ENCODE results near the gene PUM2. TPM values are rescaled to one million over a fixed set of nuclear protein-coding genes. Genes with fewer than 3 reads are reported as not detected.
"Not testable (repeated sequence)": the region's sequence is repeated elsewhere in the genome, so short reads cannot be mapped to it uniquely, and the experiment has no call there.

Gene PUM2
- total and polyA plus RNA-seq, 4 experiments from 2014 or later = 20.3 to 184 (median 90.7) TPM

- DNase-seq = no peak
- H3K27ac ChIP-seq (ENCODE audit: low read depth, low read length) = no peak overlapping the region
- Mint-ChIP-seq H3K9me3 (peaks cover 0 to 5% (median under 1%) of the 10 kb centered on the region in 8 donors), H3K36me3 (no peaks in the 10 kb centered on the region), H3K27ac (no peak overlapping the region), H3K4me1 (peaks cover 0 to 10% (median 4%) of the 10 kb centered on the region in 4 donors), H3K27me3 (peaks cover 3 to 7% of the 10 kb centered on the region in 2 donors), H3K4me3 (no peak overlapping the region)
- intact Hi-C loops (cut with micrococcal nuclease) = no loop called here
- CTCF ChIA-PET (ENCODE audit: partially characterized antibody) = no interaction called here
- no peaks in the 10 kb centered on the region for H3K9me3 ChIP-seq (ENCODE audit: control insufficient read depth in 1 of 2, low read length in 2 of 2)
- no peaks in the 10 kb centered on the region for H3K36me3 ChIP-seq (ENCODE audit: insufficient read depth, low read length)
- no peak overlapping the region for H3K4me3 ChIP-seq (ENCODE audit: low read length in 2 of 2)
- POLR2A ChIA-PET (ENCODE audit: partially characterized antibody) = no interaction called here
- no peaks in the 10 kb centered on the region for H3K27me3 ChIP-seq (ENCODE audit: insufficient read depth, low read length)
- no peaks in the 10 kb centered on the region for H3K4me1 ChIP-seq (ENCODE audit: insufficient read depth, low read length)
Observed at GRCh38 chr2:20369366-20369765, 18.7 kb upstream of the PUM2 start.

GRCh38 chr2:20368706-20369105, 18.1 kb upstream of the PUM2 start:
- Mint-ChIP-seq H3K27me3 (peaks cover 3 to 7% of the 10 kb centered on the region in 2 donors), H3K27ac (no peak overlapping the region), H3K36me3 (no peaks in the 10 kb centered on the region), H3K4me3 (no peak overlapping the region), H3K9me3 (peaks cover 0 to 5% (median under 1%) of the 10 kb centered on the region in 8 donors), H3K4me1 (peaks cover 0 to 10% (median 4%) of the 10 kb centered on the region in 4 donors)
- no peaks in the 10 kb centered on the region for H3K36me3 ChIP-seq (ENCODE audit: insufficient read depth, low read length)
- no peak overlapping the region for H3K27ac ChIP-seq (ENCODE audit: low read depth, low read length)
- no peaks in the 10 kb centered on the region for H3K9me3 ChIP-seq (ENCODE audit: control insufficient read depth in 1 of 2, low read length in 2 of 2)
- ChIA-PET CTCF (ENCODE audit: partially characterized antibody) (interaction anchor here (1.4 kb wide), 1 partner anchor 45 kb away, joined by 4 read pairs; no protein-coding TSS in a partner anchor), POLR2A (ENCODE audit: partially characterized antibody) (no interaction called here)
- H3K4me3 ChIP-seq (ENCODE audit: low read length in 2 of 2) = no peak overlapping the region
- intact Hi-C loops (cut with micrococcal nuclease) = no loop called here
- no peaks in the 10 kb centered on the region for H3K4me1 ChIP-seq (ENCODE audit: insufficient read depth, low read length)
- DNase-seq = no peak
- H3K27me3 ChIP-seq (ENCODE audit: insufficient read depth, low read length) = no peaks in the 10 kb centered on the region

GRCh38 chr2:20367929-20368328, 17.3 kb upstream of the PUM2 start:
- H3K4me1 Mint-ChIP-seq = not testable (repeated sequence)

GRCh38 chr2:20366672-20367116, 16.1 kb upstream of the PUM2 start:
- DNase-seq = no peak
- no peaks in the 10 kb centered on the region for H3K36me3 Mint-ChIP-seq
- H3K4me3 Mint-ChIP-seq = no peak overlapping the region
- peaks cover 0 to 5% (median under 1%) of the 10 kb centered on the region in 8 donors for H3K9me3 Mint-ChIP-seq
- H3K4me1 Mint-ChIP-seq = peaks cover 0 to 10% (median 4%) of the 10 kb centered on the region in 4 donors
- no peak overlapping the region for H3K4me3 ChIP-seq (ENCODE audit: low read length in 2 of 2)
- CTCF ChIA-PET (ENCODE audit: partially characterized antibody) = no interaction called here
- no peak overlapping the region for H3K27ac Mint-ChIP-seq
- no peak overlapping the region for H3K27ac ChIP-seq (ENCODE audit: low read depth, low read length)
- POLR2A ChIA-PET (ENCODE audit: partially characterized antibody) = no interaction called here
- H3K9me3 ChIP-seq (ENCODE audit: control insufficient read depth in 1 of 2, low read length in 2 of 2) = no peaks in the 10 kb centered on the region
- no peaks in the 10 kb centered on the region for H3K4me1 ChIP-seq (ENCODE audit: insufficient read depth, low read length)
- H3K27me3 Mint-ChIP-seq = peaks cover 3 to 6% of the 10 kb centered on the region in 2 donors
- no peaks in the 10 kb centered on the region for H3K36me3 ChIP-seq (ENCODE audit: insufficient read depth, low read length)
- intact Hi-C loops (cut with micrococcal nuclease) = no loop called here
- no peaks in the 10 kb centered on the region for H3K27me3 ChIP-seq (ENCODE audit: insufficient read depth, low read length)

More at GRCh38 chr2:20367929-20368328, 17.3 kb upstream of the PUM2 start:
- DNase-seq; H3K27me3 Mint-ChIP-seq; H3K27ac Mint-ChIP-seq; intact Hi-C loops (cut with micrococcal nuclease); H3K4me1 ChIP-seq (ENCODE audit: insufficient read depth, low read length); H3K27me3 ChIP-seq (ENCODE audit: insufficient read depth, low read length); H3K36me3 ChIP-seq (ENCODE audit: insufficient read depth, low read length); H3K36me3 Mint-ChIP-seq; H3K4me3 ChIP-seq (ENCODE audit: low read length in 2 of 2); H3K4me3 Mint-ChIP-seq; H3K27ac ChIP-seq (ENCODE audit: low read depth, low read length); H3K9me3 Mint-ChIP-seq; POLR2A ChIA-PET (ENCODE audit: partially characterized antibody); H3K9me3 ChIP-seq (ENCODE audit: control insufficient read depth in 1 of 2, low read length in 2 of 2): not testable (repeated sequence)
- CTCF ChIA-PET (ENCODE audit: partially characterized antibody) = interaction anchor here (1.4 kb wide), 1 partner anchor 46 kb away, joined by 4 read pairs; no protein-coding TSS in a partner anchor

- peaks cover 0 to 10% (median 4%) of the 10 kb centered on the region in 4 donors for H3K4me1 Mint-ChIP-seq
- H3K4me1 ChIP-seq (ENCODE audit: insufficient read depth, low read length) = no peaks in the 10 kb centered on the region
- no peaks in the 10 kb centered on the region for H3K27me3 ChIP-seq (ENCODE audit: insufficient read depth, low read length)
- H3K4me3 Mint-ChIP-seq = peak overlapping the region in 2 of 8 donors; percentile 0 to 17
- peaks cover 0 to 5% (median under 1%) of the 10 kb centered on the region in 8 donors for H3K9me3 Mint-ChIP-seq
- CTCF ChIA-PET (ENCODE audit: partially characterized antibody) = no interaction called here
- peaks cover 2% of the 10 kb centered on the region in 2 donors for H3K27me3 Mint-ChIP-seq
- no peak for DNase-seq
- H3K4me3 ChIP-seq (ENCODE audit: low read length in 2 of 2) = no peak overlapping the region
- POLR2A ChIA-PET (ENCODE audit: partially characterized antibody) = no interaction called here
- no peaks in the 10 kb centered on the region for H3K9me3 ChIP-seq (ENCODE audit: control insufficient read depth in 1 of 2, low read length in 2 of 2)
- no peaks in the 10 kb centered on the region for H3K36me3 Mint-ChIP-seq
- H3K36me3 ChIP-seq (ENCODE audit: insufficient read depth, low read length) = no peaks in the 10 kb centered on the region
- intact Hi-C loops (cut with micrococcal nuclease) = no loop called here
- no peak overlapping the region for H3K27ac ChIP-seq (ENCODE audit: low read depth, low read length)
- peak overlapping the region in 1 of 7 donors; percentile 37 for H3K27ac Mint-ChIP-seq
Observed at GRCh38 chr2:20365249-20365817, 14.7 kb upstream of the PUM2 start.

GRCh38 chr2:20363578-20363977, 12.9 kb upstream of the PUM2 start:
- CTCF ChIA-PET (ENCODE audit: partially characterized antibody) = no interaction called here
- Histone ChIP-seq H3K27ac (ENCODE audit: low read depth, low read length) (no peak overlapping the region), H3K36me3 (ENCODE audit: insufficient read depth, low read length) (no peaks in the 10 kb centered on the region), H3K9me3 (ENCODE audit: control insufficient read depth in 1 of 2, low read length in 2 of 2) (no peaks in the 10 kb centered on the region), H3K4me1 (ENCODE audit: insufficient read depth, low read length) (no peaks in the 10 kb centered on the region), H3K27me3 (ENCODE audit: insufficient read depth, low read length) (no peaks in the 10 kb centered on the region), H3K4me3 (ENCODE audit: low read length in 2 of 2) (no peak overlapping the region)
- H3K27ac Mint-ChIP-seq = no peak overlapping the region
- H3K4me3 Mint-ChIP-seq = no peak overlapping the region
- POLR2A ChIA-PET (ENCODE audit: partially characterized antibody) = no interaction called here
- DNase-seq = no peak
- H3K4me1 Mint-ChIP-seq = peaks cover 0 to 10% (median 4%) of the 10 kb centered on the region in 4 donors
- H3K9me3 Mint-ChIP-seq = peaks cover 0 to 5% (median under 1%) of the 10 kb centered on the region in 8 donors
- no peaks in the 10 kb centered on the region for H3K36me3 Mint-ChIP-seq
- intact Hi-C loops (cut with micrococcal nuclease) = no loop called here
- peaks cover 0 to 2% of the 10 kb centered on the region in 2 donors for H3K27me3 Mint-ChIP-seq

GRCh38 chr2:20362701-20363435, 12.2 kb upstream of the PUM2 start:
- no peak overlapping the region for H3K4me3 Mint-ChIP-seq
- no peaks in the 10 kb centered on the region for H3K27me3 Mint-ChIP-seq
- H3K4me3 ChIP-seq (ENCODE audit: low read length in 2 of 2) = no peak overlapping the region
- no peak for DNase-seq
- POLR2A ChIA-PET (ENCODE audit: partially characterized antibody) = no interaction called here
- peaks cover 0 to 5% (median 0%) of the 10 kb centered on the region in 8 donors for H3K9me3 Mint-ChIP-seq
- intact Hi-C loops (cut with micrococcal nuclease) = no loop called here
- no peaks in the 10 kb centered on the region for H3K36me3 Mint-ChIP-seq
- H3K4me1 ChIP-seq (ENCODE audit: insufficient read depth, low read length) = no peaks in the 10 kb centered on the region
- H3K27ac ChIP-seq (ENCODE audit: low read depth, low read length) = no peak overlapping the region
- H3K27me3 ChIP-seq (ENCODE audit: insufficient read depth, low read length) = no peaks in the 10 kb centered on the region
- no peaks in the 10 kb centered on the region for H3K9me3 ChIP-seq (ENCODE audit: control insufficient read depth in 1 of 2, low read length in 2 of 2)
- H3K27ac Mint-ChIP-seq = peak overlapping the region in 1 of 7 donors; percentile 24
- H3K36me3 ChIP-seq (ENCODE audit: insufficient read depth, low read length) = no peaks in the 10 kb centered on the region
- CTCF ChIA-PET (ENCODE audit: partially characterized antibody) = no interaction called here
- H3K4me1 Mint-ChIP-seq = peaks cover 0 to 10% (median 4%) of the 10 kb centered on the region in 4 donors

All from CD4-positive, alpha-beta memory T cell (primary cell).